ENCODE results near the gene NUCB2. TPM values are rescaled to one million over a fixed set of nuclear protein-coding genes. Genes with fewer than 3 reads are reported as not detected.
A peak's percentile ranks its signal among the peaks of the same experiment; 100 is the strongest.

The NUCB2 gene
- total and polyA plus RNA-seq, 10 of the 15 experiments (the other 5 are each of a cell fraction or from before 2014, with no cell fraction given) = 16.0 to 74.1 (median 52.1) TPM

- Histone ChIP-seq H2AFZ (ENCODE audit: control insufficient read depth, low read depth, low read length) (no peak overlapping the region), H3K27ac (ENCODE audit: control insufficient read depth, insufficient read depth) (no peak overlapping the region), H3K9ac (ENCODE audit: control insufficient read depth, insufficient read depth, low read length) (no peak overlapping the region), H3K4me2 (ENCODE audit: control insufficient read depth, insufficient read depth) (no peak overlapping the region), H3K4me1 (ENCODE audit: control insufficient read depth, insufficient read depth, low read length) (peaks cover 9% of the 10 kb centered on the region), H4K20me1 (ENCODE audit: control insufficient read depth, insufficient read depth) (no peaks in the 10 kb centered on the region), H3K9me3 (replicated peaks; ENCODE audit: control insufficient read depth, insufficient read depth, low read length) (no peaks in the 10 kb centered on the region), H3K36me3 (ENCODE audit: control insufficient read depth in 2 of 2, insufficient read depth in 2 of 2, low read length in 1 of 2) (no peaks in the 10 kb centered on the region), H3K79me2 (ENCODE audit: control insufficient read depth, insufficient read depth, low read length) (peaks cover 3% of the 10 kb centered on the region), H3K27me3 (replicated peaks in 1 of 2; ENCODE audit: control insufficient read depth in 2 of 2, insufficient read depth in 2 of 2, low read length in 1 of 2) (peaks cover 0 to 2% of the 10 kb centered on the region in 2 experiments; a peak in 2 of 4 replicates), H3K4me3 (no peak overlapping the region)
- DNase-seq (ENCODE audit: low read depth, low spot score) (no peak), ATAC-seq (no peak), FAIRE-seq (peak; percentile 18)
- SMC1A ChIA-PET (ENCODE audit: uncharacterized antibody, unreplicated experiment) = interaction anchor here (0.6 kb wide), 1 partner anchor 25 kb away, joined by 3 read pairs; no protein-coding TSS in a partner anchor
- RAD21 ChIA-PET (ENCODE audit: unreplicated experiment) = no interaction called here
- no TSS peak for BruUV-seq (replicated peaks)
- CTCF ChIA-PET = no interaction called here
- TF ChIP-seq SP1 (IDR thresholded peaks at IDR 0.05; ENCODE audit: low read depth, low read length) (no peak), GATAD2B (conservative IDR thresholded peaks at IDR 0.05; ENCODE audit: low read depth) (no peak), TARDBP (IDR thresholded peaks at IDR 0.05; ENCODE audit: borderline replicate concordance) (no peak), USF1 (IDR thresholded peaks at IDR 0.05; ENCODE audit: borderline replicate concordance, extremely low read length, insufficient read depth, low read depth, low read length) (no peak), CHD2 (IDR thresholded peaks at IDR 0.05; ENCODE audit: borderline replicate concordance, low read depth, low read length) (no peak), RFX5 (IDR thresholded peaks at IDR 0.05; ENCODE audit: low read depth, low read length) (no peak), FOS (IDR thresholded peaks at IDR 0.05; ENCODE audit: borderline replicate concordance, extremely low read depth, insufficient read length) (no peak), POLR2AphosphoS2 (IDR thresholded peaks at IDR 0.05; ENCODE audit: low read depth, low read length) (no peak), CREM (IDR thresholded peaks at IDR 0.05; ENCODE audit: low read depth) (no peak), DPF2 (IDR thresholded peaks at IDR 0.05) (no peak), TCF3 (IDR thresholded peaks at IDR 0.05; ENCODE audit: borderline replicate concordance, insufficient read depth, low read depth, low read length) (no peak), KLF5 (IDR thresholded peaks at IDR 0.05; ENCODE audit: partially characterized antibody) (no peak), RAD51 (IDR thresholded peaks at IDR 0.05) (no peak)
- in situ Hi-C loops (cut with MboI) = no loop called here
- WGBS (ENCODE audit: insufficient coverage, insufficient replicate concordance, low lambda C conversion rate, missing lambda C conversion rate) = 92% methylated on average over 1 of the region's 1 CpG
- intact Hi-C loops (cut with micrococcal nuclease; ENCODE audit: unreplicated experiment) = no loop called here
- POLR2A ChIA-PET = no interaction called here
These were observed 3.7 kb upstream of the NUCB2 start for GRCh38 chr11:17272801-17273200.

Data from GM12878 (cell line).